ENCODE results near the gene POU2AF2.
"Not testable (repeated sequence)": the region's sequence is repeated elsewhere in the genome, so short reads cannot be mapped to it uniquely, and the experiment has no call there.

POU2AF2 gene

GRCh38 chr11:111291764-111292163, 46.2 kb downstream of the POU2AF2 start:
- no peaks in the 10 kb centered on the region for H3K4me1 ChIP-seq (ENCODE audit: control insufficient read depth, insufficient read depth, low read length)
- no peaks in the 10 kb centered on the region for H3K9me3 ChIP-seq (ENCODE audit: control insufficient read depth, insufficient read depth, low read depth, low read length)
- no peaks in the 10 kb centered on the region for H3K36me3 ChIP-seq (ENCODE audit: control insufficient read depth, insufficient read depth, low read length)
- H3K27me3 ChIP-seq (ENCODE audit: control insufficient read depth, insufficient read depth, low read length), result no peaks in the 10 kb centered on the region; the same call in 1 of the 2 replicates
- no peak overlapping the region for H3K27ac ChIP-seq (ENCODE audit: low read depth, low read length)
- H3K4me3 ChIP-seq (ENCODE audit: low read depth, low read length), result no peak overlapping the region
- no peak overlapping the region for H3K9ac ChIP-seq (ENCODE audit: low read length)

GRCh38 chr11:111292408-111292807, 46.9 kb downstream of the POU2AF2 start:
- not testable (repeated sequence) for H3K9ac ChIP-seq (ENCODE audit: low read length); H3K36me3 ChIP-seq (ENCODE audit: control insufficient read depth, insufficient read depth, low read length); H3K27ac ChIP-seq (ENCODE audit: low read depth, low read length); H3K9me3 ChIP-seq (ENCODE audit: control insufficient read depth, insufficient read depth, low read depth, low read length); H3K4me1 ChIP-seq (ENCODE audit: control insufficient read depth, insufficient read depth, low read length); H3K27me3 ChIP-seq (ENCODE audit: control insufficient read depth, insufficient read depth, low read length); H3K4me3 ChIP-seq (ENCODE audit: low read depth, low read length)

GRCh38 chr11:111296196-111296595, 50.7 kb downstream of the POU2AF2 start:
- Histone ChIP-seq H3K27ac (ENCODE audit: low read depth, low read length) (no peak overlapping the region), H3K4me3 (ENCODE audit: low read depth, low read length) (no peak overlapping the region)

GRCh38 chr11:111297696-111298095, 52.2 kb downstream of the POU2AF2 start:
- Histone ChIP-seq H3K27me3 (ENCODE audit: control insufficient read depth, insufficient read depth, low read length) (peaks cover 46% of the 10 kb centered on the region), H3K27ac (ENCODE audit: low read depth, low read length) (no peak overlapping the region), H3K36me3 (ENCODE audit: control insufficient read depth, insufficient read depth, low read length) (no peaks in the 10 kb centered on the region), H3K4me1 (ENCODE audit: control insufficient read depth, insufficient read depth, low read length) (peaks cover 7% of the 10 kb centered on the region; the same call in 1 of the 2 replicates), H3K9ac (ENCODE audit: low read length) (no peak overlapping the region), H3K4me3 (ENCODE audit: low read depth, low read length) (no peak overlapping the region), H3K9me3 (ENCODE audit: control insufficient read depth, insufficient read depth, low read depth, low read length) (no peaks in the 10 kb centered on the region)

More at GRCh38 chr11:111296196-111296595, 50.7 kb downstream of the POU2AF2 start:
- H3K4me1 ChIP-seq (ENCODE audit: control insufficient read depth, insufficient read depth, low read length), result 0 out of 2 replicates have a peak, but pooled peaks cover 4% of the 10 kb centered on the region
- H3K27me3 ChIP-seq (ENCODE audit: control insufficient read depth, insufficient read depth, low read length), result peaks cover 41% of the 10 kb centered on the region
- H3K9ac ChIP-seq (ENCODE audit: low read length), result no peak overlapping the region
- no peaks in the 10 kb centered on the region for H3K36me3 ChIP-seq (ENCODE audit: control insufficient read depth, insufficient read depth, low read length)
- H3K9me3 ChIP-seq (ENCODE audit: control insufficient read depth, insufficient read depth, low read depth, low read length), result no peaks in the 10 kb centered on the region

GRCh38 chr11:111298413-111299100, 53.0 kb downstream of the POU2AF2 start, which contains the start of gene POU2AF3:
TSS of gene POU2AF3 (plus strand) at chr11:111298546. CDS start at chr11:111298582, 36 bp downstream.
- Histone ChIP-seq H3K9me3 (ENCODE audit: control insufficient read depth, insufficient read depth, low read depth, low read length) (no peaks in the 10 kb centered on the region), H3K9ac (ENCODE audit: low read length) (peak within 1 kb of the TSS; percentile 68), H3K27ac (ENCODE audit: low read depth, low read length) (no peak within 1 kb of the TSS), H3K27me3 (ENCODE audit: control insufficient read depth, insufficient read depth, low read length) (peaks cover 46% of the 10 kb centered on the region), H3K36me3 (ENCODE audit: control insufficient read depth, insufficient read depth, low read length) (no peaks in the 10 kb centered on the region), H3K4me1 (ENCODE audit: control insufficient read depth, insufficient read depth, low read length) (peaks cover 16% of the 10 kb centered on the region), H3K4me3 (ENCODE audit: low read depth, low read length) (peak within 1 kb of the TSS; percentile 96)

- Histone ChIP-seq H3K9ac (ENCODE audit: low read length) (peak overlapping the region; percentile 68), H3K36me3 (ENCODE audit: control insufficient read depth, insufficient read depth, low read length) (no peaks in the 10 kb centered on the region), H3K9me3 (ENCODE audit: control insufficient read depth, insufficient read depth, low read depth, low read length) (no peaks in the 10 kb centered on the region), H3K4me1 (ENCODE audit: control insufficient read depth, insufficient read depth, low read length) (peaks cover 16% of the 10 kb centered on the region), H3K27me3 (ENCODE audit: control insufficient read depth, insufficient read depth, low read length) (peaks cover 46% of the 10 kb centered on the region), H3K4me3 (ENCODE audit: low read depth, low read length) (peak overlapping the region; percentile 96), H3K27ac (ENCODE audit: low read depth, low read length) (no peak overlapping the region)
Observed at GRCh38 chr11:111299101-111300026, 53.8 kb downstream of the POU2AF2 start.

- Histone ChIP-seq H3K4me1 (ENCODE audit: control insufficient read depth, insufficient read depth, low read length) (peaks cover 16% of the 10 kb centered on the region), H3K9ac (ENCODE audit: low read length) (no peak overlapping the region), H3K4me3 (ENCODE audit: low read depth, low read length) (no peak overlapping the region; the same call in 1 of the 2 replicates), H3K9me3 (ENCODE audit: control insufficient read depth, insufficient read depth, low read depth, low read length) (no peaks in the 10 kb centered on the region), H3K27ac (ENCODE audit: low read depth, low read length) (no peak overlapping the region), H3K27me3 (ENCODE audit: control insufficient read depth, insufficient read depth, low read length) (peaks cover 46% of the 10 kb centered on the region), H3K36me3 (ENCODE audit: control insufficient read depth, insufficient read depth, low read length) (no peaks in the 10 kb centered on the region)
Observed at GRCh38 chr11:111300569-111300968, 55.0 kb downstream of the POU2AF2 start.

- Histone ChIP-seq H3K4me3 (ENCODE audit: low read depth, low read length) (no peak overlapping the region), H3K9me3 (ENCODE audit: control insufficient read depth, insufficient read depth, low read depth, low read length) (no peaks in the 10 kb centered on the region), H3K27ac (ENCODE audit: low read depth, low read length) (no peak overlapping the region), H3K27me3 (ENCODE audit: control insufficient read depth, insufficient read depth, low read length) (peaks cover 46% of the 10 kb centered on the region), H3K4me1 (ENCODE audit: control insufficient read depth, insufficient read depth, low read length) (peaks cover 16% of the 10 kb centered on the region), H3K36me3 (ENCODE audit: control insufficient read depth, insufficient read depth, low read length) (no peaks in the 10 kb centered on the region), H3K9ac (ENCODE audit: low read length) (no peak overlapping the region)
Observed at GRCh38 chr11:111301004-111301841, 55.7 kb downstream of the POU2AF2 start.

GRCh38 chr11:111301842-111302118, 56.3 kb downstream of the POU2AF2 start:
- peaks cover 16% of the 10 kb centered on the region for H3K4me1 ChIP-seq (ENCODE audit: control insufficient read depth, insufficient read depth, low read length)
- H3K9ac ChIP-seq (ENCODE audit: low read length), result no peak overlapping the region
- H3K9me3 ChIP-seq (ENCODE audit: control insufficient read depth, insufficient read depth, low read depth, low read length), result no peaks in the 10 kb centered on the region
- H3K36me3 ChIP-seq (ENCODE audit: control insufficient read depth, insufficient read depth, low read length), result no peaks in the 10 kb centered on the region
- no peak overlapping the region for H3K4me3 ChIP-seq (ENCODE audit: low read depth, low read length)
- peaks cover 46% of the 10 kb centered on the region for H3K27me3 ChIP-seq (ENCODE audit: control insufficient read depth, insufficient read depth, low read length)
- H3K27ac ChIP-seq (ENCODE audit: low read depth, low read length), result no peak overlapping the region

GRCh38 chr11:111302298-111302697, 56.8 kb downstream of the POU2AF2 start:
- Histone ChIP-seq H3K4me3 (ENCODE audit: low read depth, low read length) (no peak overlapping the region), H3K9me3 (ENCODE audit: control insufficient read depth, insufficient read depth, low read depth, low read length) (no peaks in the 10 kb centered on the region), H3K27me3 (ENCODE audit: control insufficient read depth, insufficient read depth, low read length) (peaks cover 44% of the 10 kb centered on the region), H3K9ac (ENCODE audit: low read length) (no peak overlapping the region), H3K36me3 (ENCODE audit: control insufficient read depth, insufficient read depth, low read length) (no peaks in the 10 kb centered on the region), H3K4me1 (ENCODE audit: control insufficient read depth, insufficient read depth, low read length) (peaks cover 16% of the 10 kb centered on the region), H3K27ac (ENCODE audit: low read depth, low read length) (no peak overlapping the region)
